HepG2 (cell line): ENCODE data around the gene CIB1. TPM values are rescaled to one million over a fixed set of nuclear protein-coding genes. Genes with fewer than 3 reads are reported as not detected.
A peak's percentile ranks its signal among the peaks of the same experiment; 100 is the strongest.

Experiments
- ASH2L ChIP-seq: fragments of 300-600, 200-600 bp; sonication (generic); IDR thresholded peaks from 2 replicates; pipeline ENCODE4 v1.7.0; 2017; ENCODE audit warnings: low read depth, mild to moderate bottlenecking, moderate library complexity, mixed read lengths, low read length; ENCODE audit not compliant: insufficient read length
- CBX5 ChIP-seq: sonication (generic); formaldehyde crosslinking; IDR thresholded peaks from 2 replicates; pipeline ENCODE4 v1.4.0; 2020; ENCODE audit warnings: missing genetic modification reagents, borderline replicate concordance
- HNRNPH1 ChIP-seq: fragments of 200-400 bp; formaldehyde crosslinking; optimal IDR thresholded peaks from 2 replicates; pipeline ENCODE3; 2017; ENCODE audit warnings: mild to moderate bottlenecking, low read depth, low read length
- HNRNPK ChIP-seq: fragments of 200-400 bp; formaldehyde crosslinking; IDR thresholded peaks from 2 replicates; pipeline ENCODE4 v1.6.1; 2018; ENCODE audit warnings: low read length, low read depth, moderate library complexity, mild to moderate bottlenecking; ENCODE audit not compliant: poor library complexity, severe bottlenecking
- HOXD1 ChIP-seq: sonication (generic); formaldehyde crosslinking; IDR thresholded peaks from 2 replicates; pipeline ENCODE4 v1.5.0; 2020; ENCODE audit warnings: missing genetic modification reagents
- RBFOX2 ChIP-seq: fragments of 200-400 bp; formaldehyde crosslinking; IDR thresholded peaks from 2 replicates; pipeline ENCODE4 v1.6.1; 2017; ENCODE audit warnings: low read depth, mild to moderate bottlenecking, low read length
- SIX4 ChIP-seq: sonication (generic); formaldehyde crosslinking; IDR thresholded peaks from 2 replicates; pipeline ENCODE4 v1.4.0; 2020; ENCODE audit warnings: missing genetic modification reagents
- STAG1 ChIP-seq: sonication (generic); formaldehyde crosslinking; IDR thresholded peaks from 2 replicates; pipeline ENCODE4 v1.4.0; 2020; ENCODE audit warnings: missing genetic modification reagents
- TEAD3 ChIP-seq: optimal IDR thresholded peaks from 2 replicates; pipeline ENCODE3; 2016; ENCODE audit warnings: borderline replicate concordance
- ZC3H13 ChIP-seq: sonication (generic); formaldehyde crosslinking; IDR thresholded peaks from 2 replicates; pipeline ENCODE4 v1.8.1; 2023; ENCODE audit warnings: mild to moderate bottlenecking, missing genetic modification reagents, moderate library complexity
- ZMYM2 ChIP-seq: sonication (generic); formaldehyde crosslinking; IDR thresholded peaks from 2 replicates; pipeline ENCODE4 v1.8.0; 2022; ENCODE audit warnings: mild to moderate bottlenecking, missing genetic modification reagents
- ZNF20 ChIP-seq: sonication (generic); formaldehyde crosslinking; IDR thresholded peaks from 2 replicates; pipeline ENCODE4 v1.4.0; 2020; ENCODE audit warnings: mild to moderate bottlenecking, moderate library complexity, missing genetic modification reagents
- ZSCAN31 ChIP-seq: sonication (generic); formaldehyde crosslinking; IDR thresholded peaks from 2 replicates; pipeline ENCODE4 v1.5.0; 2020; ENCODE audit warnings: low read depth, mild to moderate bottlenecking, missing genetic modification reagents
- polyA plus RNA-seq, 8 experiments: library from polyadenylated mRNA; depleted of rRNA in 3 of 8; stranded (reverse) in 7 of 8; unstranded in 1 of 8; fragments of >200 nt; fragmentation: Illumina TruSeq in 4 of 8; extraction: Trizol in 4 of 8; gene quantifications; 2 replicates each; pipeline versions ENCODE4 v1.2.1 to v1.2.3, GENCODE V29; 2011 to 2016; ENCODE audit warnings: low read depth in 4 of 8, missing spikeins in 1 of 8, mixed read lengths in 1 of 8; ENCODE audit not compliant: insufficient read depth in 1 of 8
- total RNA-seq, 5 experiments: library from RNA; depleted of rRNA; stranded (reverse); fragments of >200 nt; fragmentation: Illumina TruSeq; extraction: Trizol; gene quantifications; 2 replicates each; pipeline ENCODE4 v1.2.3, GENCODE V29; 2016; ENCODE audit warnings: low read depth in 1 of 5
- TF ChIP-seq, protein P1 (sequence below): sonication (generic); formaldehyde crosslinking; IDR thresholded peaks from 2 replicates; pipeline ENCODE4 v1.4.0; 2020; ENCODE audit warnings: missing genetic modification reagents
- TF ChIP-seq, protein P2 (sequence below): sonication (generic); formaldehyde crosslinking; IDR thresholded peaks from 2 replicates; pipeline ENCODE4 v1.4.0; 2020; ENCODE audit warnings: missing genetic modification reagents, mild to moderate bottlenecking, borderline replicate concordance
- TF ChIP-seq, protein P3 (sequence below): sonication (generic); formaldehyde crosslinking; IDR thresholded peaks from 2 replicates; pipeline ENCODE4 v1.4.0; 2020; ENCODE audit warnings: missing genetic modification reagents
- TF ChIP-seq, protein P4 (sequence below): sonication (generic); formaldehyde crosslinking; IDR thresholded peaks from 2 replicates; pipeline ENCODE4 v1.4.0; 2020; ENCODE audit warnings: mild to moderate bottlenecking, missing genetic modification reagents
- TF ChIP-seq, protein P5 (sequence below): IDR thresholded peaks from 2 replicates; pipeline ENCODE4 v1.6.1; 2018; ENCODE audit warnings: missing genetic modification reagents

CIB1 gene
- total and polyA plus RNA-seq, 2 of the 13 experiments (the other 11 are each of a cell fraction or from before 2014, with no cell fraction given) = 38.7 to 72.7 TPM

DNA sequence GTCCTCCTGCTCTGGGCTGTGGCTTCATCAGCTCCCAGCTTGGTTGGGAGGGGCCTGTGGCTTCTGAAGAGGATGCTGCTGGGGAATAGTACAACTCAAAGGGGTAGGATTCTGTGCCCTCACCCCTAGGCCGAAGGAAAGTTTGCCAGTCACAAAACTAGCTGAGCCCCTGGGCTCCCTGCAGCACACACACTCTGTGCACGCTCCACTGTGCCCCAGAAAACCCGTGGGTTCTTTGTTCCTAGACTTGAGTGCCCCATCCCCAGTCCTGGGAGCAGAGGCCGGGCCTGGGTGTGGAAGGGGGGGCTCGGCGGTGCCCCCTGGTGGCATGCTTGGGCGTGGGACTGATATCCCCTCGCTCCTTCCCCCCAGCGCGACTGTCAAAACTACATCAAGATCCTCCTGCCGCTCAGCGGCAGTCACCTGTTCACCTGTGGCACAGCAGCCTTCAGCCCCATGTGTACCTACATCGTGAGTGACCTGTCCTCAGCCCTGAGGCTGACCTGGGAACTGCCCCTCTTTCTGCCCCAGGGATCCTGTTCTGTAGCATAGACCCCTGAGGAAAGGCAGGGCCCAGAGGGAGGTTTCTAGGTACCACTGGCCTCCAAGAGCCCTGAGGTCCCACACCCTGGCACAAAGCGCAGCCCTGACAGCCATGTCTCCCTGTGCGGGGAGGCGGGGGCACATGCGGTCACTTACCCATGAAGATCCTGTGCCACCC lies 14.2 kb downstream of the CIB1 start (continued):
- TF ChIP-seq HNRNPK (no peak), ASH2L (no peak), ZC3H13 (no peak), ZNF20 (CRISPR knock-in tag) (no peak), ZMYM2 (CRISPR knock-in tag) (no peak), CBX5 (CRISPR knock-in tag) (no peak), ZSCAN31 (CRISPR knock-in tag) (no peak), HNRNPH1 (no peak), HOXD1 (no peak), STAG1 (CRISPR knock-in tag) (peak; percentile 76), SIX4 (CRISPR knock-in tag) (no peak), RBFOX2 (no peak), TEAD3 (peak; percentile 11)
- TF ChIP-seq, protein P1, sequence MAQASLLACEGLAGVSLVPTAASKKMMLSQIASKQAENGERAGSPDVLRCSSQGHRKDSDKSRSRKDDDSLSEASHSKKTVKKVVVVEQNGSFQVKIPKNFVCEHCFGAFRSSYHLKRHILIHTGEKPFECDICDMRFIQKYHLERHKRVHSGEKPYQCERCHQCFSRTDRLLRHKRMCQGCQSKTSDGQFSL (CRISPR knock-in tag) = 0 out of 2 replicates have a peak, but pooled peaks have one; percentile 40
- TF ChIP-seq, protein P2, sequence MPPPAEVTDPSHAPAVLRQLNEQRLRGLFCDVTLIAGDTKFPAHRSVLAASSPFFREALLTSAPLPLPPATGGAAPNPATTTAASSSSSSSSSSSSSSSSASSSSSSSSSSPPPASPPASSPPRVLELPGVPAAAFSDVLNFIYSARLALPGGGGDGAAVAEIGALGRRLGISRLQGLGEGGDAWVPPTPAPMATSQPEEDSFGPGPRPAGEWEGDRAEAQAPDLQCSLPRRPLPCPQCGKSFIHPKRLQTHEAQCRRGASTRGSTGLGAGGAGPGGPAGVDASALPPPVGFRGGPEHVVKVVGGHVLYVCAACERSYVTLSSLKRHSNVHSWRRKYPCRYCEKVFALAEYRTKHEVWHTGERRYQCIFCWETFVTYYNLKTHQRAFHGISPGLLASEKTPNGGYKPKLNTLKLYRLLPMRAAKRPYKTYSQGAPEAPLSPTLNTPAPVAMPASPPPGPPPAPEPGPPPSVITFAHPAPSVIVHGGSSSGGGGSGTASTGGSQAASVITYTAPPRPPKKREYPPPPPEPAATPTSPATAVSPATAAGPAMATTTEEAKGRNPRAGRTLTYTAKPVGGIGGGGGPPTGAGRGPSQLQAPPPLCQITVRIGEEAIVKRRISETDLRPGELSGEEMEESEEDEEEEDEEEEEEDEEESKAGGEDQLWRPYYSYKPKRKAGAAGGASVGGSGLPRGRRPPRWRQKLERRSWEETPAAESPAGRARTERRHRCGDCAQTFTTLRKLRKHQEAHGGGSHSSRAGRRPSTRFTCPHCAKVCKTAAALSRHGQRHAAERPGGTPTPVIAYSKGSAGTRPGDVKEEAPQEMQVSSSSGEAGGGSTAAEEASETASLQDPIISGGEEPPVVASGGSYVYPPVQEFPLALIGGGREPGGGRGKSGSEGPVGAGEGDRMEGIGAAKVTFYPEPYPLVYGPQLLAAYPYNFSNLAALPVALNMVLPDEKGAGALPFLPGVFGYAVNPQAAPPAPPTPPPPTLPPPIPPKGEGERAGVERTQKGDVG (CRISPR knock-in tag) = no peak
- TF ChIP-seq, protein P3, sequence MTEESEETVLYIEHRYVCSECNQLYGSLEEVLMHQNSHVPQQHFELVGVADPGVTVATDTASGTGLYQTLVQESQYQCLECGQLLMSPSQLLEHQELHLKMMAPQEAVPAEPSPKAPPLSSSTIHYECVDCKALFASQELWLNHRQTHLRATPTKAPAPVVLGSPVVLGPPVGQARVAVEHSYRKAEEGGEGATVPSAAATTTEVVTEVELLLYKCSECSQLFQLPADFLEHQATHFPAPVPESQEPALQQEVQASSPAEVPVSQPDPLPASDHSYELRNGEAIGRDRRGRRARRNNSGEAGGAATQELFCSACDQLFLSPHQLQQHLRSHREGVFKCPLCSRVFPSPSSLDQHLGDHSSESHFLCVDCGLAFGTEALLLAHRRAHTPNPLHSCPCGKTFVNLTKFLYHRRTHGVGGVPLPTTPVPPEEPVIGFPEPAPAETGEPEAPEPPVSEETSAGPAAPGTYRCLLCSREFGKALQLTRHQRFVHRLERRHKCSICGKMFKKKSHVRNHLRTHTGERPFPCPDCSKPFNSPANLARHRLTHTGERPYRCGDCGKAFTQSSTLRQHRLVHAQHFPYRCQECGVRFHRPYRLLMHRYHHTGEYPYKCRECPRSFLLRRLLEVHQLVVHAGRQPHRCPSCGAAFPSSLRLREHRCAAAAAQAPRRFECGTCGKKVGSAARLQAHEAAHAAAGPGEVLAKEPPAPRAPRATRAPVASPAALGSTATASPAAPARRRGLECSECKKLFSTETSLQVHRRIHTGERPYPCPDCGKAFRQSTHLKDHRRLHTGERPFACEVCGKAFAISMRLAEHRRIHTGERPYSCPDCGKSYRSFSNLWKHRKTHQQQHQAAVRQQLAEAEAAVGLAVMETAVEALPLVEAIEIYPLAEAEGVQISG (CRISPR knock-in tag) = peak; percentile 34; the same call in 1 of the 2 replicates
- TF ChIP-seq, protein P4, sequence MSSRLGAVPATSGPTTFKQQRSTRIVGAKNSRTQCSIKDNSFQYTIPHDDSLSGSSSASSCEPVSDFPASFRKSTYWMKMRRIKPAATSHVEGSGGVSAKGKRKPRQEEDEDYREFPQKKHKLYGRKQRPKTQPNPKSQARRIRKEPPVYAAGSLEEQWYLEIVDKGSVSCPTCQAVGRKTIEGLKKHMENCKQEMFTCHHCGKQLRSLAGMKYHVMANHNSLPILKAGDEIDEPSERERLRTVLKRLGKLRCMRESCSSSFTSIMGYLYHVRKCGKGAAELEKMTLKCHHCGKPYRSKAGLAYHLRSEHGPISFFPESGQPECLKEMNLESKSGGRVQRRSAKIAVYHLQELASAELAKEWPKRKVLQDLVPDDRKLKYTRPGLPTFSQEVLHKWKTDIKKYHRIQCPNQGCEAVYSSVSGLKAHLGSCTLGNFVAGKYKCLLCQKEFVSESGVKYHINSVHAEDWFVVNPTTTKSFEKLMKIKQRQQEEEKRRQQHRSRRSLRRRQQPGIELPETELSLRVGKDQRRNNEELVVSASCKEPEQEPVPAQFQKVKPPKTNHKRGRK (CRISPR knock-in tag) = 0 out of 2 replicates have a peak, but pooled peaks have one; percentile 46
- TF ChIP-seq, protein P5, sequence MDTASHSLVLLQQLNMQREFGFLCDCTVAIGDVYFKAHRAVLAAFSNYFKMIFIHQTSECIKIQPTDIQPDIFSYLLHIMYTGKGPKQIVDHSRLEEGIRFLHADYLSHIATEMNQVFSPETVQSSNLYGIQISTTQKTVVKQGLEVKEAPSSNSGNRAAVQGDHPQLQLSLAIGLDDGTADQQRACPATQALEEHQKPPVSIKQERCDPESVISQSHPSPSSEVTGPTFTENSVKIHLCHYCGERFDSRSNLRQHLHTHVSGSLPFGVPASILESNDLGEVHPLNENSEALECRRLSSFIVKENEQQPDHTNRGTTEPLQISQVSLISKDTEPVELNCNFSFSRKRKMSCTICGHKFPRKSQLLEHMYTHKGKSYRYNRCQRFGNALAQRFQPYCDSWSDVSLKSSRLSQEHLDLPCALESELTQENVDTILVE = no peak
